SKM-1 treated with dmso at 0.1 percent for 144 hours (cell line): ENCODE measurements around the gene KRT2.

ENCODE experiments used
- DNase-seq: peaks from one replicate; lab custom pipeline; 2025; ENCODE audit not compliant: unreplicated experiment; lab: John Stamatoyannopoulos, UW

KRT2 gene

DNA sequence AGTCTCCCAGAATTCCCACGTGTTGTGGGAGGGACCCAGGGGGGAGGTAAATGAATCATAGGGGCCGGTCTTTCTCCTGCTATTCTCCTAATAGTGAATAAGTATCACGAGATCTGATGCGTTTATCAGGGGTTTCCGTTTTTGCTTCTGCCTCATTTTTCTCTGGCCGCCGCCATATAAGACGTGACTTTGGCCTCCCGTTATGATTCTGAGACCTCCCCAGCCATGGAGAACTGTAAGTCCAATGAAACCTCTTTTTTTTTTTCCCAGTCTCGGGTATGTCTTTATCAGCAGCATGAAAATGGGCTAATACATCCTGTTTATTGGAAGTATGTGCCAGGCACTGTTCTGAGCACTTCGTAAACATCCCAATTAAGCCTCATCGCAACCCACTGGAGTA is 51.5 kb downstream of the KRT2 start:
- no peak for DNase-seq

DNA sequence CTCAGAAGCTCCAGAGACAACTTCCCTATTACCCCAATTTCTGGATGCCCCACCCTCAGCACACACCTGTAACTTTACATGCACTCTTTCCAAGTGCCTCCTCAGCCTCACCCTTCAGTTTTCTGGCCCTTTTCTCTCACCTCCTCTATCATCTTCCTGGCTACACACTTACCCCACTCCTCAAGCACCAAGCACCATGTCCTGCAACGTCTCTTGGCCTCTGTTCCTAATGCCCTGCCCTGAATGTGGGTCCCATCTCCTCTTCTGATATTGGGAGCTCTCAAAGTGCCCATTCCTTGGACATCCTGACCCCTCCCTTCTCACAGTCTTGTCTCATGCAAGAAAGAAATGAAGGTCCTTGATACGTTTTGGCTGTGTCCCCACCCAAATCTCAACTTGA is 51.9 kb downstream of the KRT2 start:
- DNase-seq: no peak

DNA sequence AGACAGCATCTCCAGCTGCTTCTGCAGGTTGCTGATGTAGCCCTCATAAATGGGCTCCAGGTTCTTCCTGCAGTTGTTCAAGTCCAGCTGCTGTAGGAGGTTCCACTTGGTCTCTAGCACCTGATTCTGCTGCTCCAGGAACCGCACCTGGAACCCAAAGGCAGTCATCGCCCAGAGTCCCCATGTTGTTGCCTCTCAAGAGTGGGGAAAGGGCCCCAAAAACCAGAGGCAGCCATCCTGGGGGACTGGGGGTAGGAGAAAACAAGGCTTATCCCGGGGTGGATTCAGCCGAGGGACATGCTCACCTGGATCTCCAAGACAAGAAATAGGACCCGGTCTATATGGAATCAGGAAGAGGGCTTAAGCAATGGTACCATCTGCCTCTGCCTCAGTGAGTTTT is 53.0 kb downstream of the KRT2 start:
- DNase-seq: no peak
